Stimulated activated naive CD8-positive, alpha-beta T cell treated with anti-CD3 and anti-CD28 coated beads, Interleukin-15, amount 100 ng/mL, for 72 hours (primary cell): Measurements from ENCODE around the gene TSPY4.
"Not testable (repeated sequence)": the region's sequence is repeated elsewhere in the genome, so short reads cannot be mapped to it uniquely, and the experiment has no call there.

Experiments used
- ATAC-seq: fragments of 150-1000 bp; cut with Tn5 transposase; 2 replicates; pipeline ENCODE4 v1.10.0; 2021; ENCODE audit warnings: mild to moderate bottlenecking, moderate library complexity
- DNase-seq, 2 donors: peaks; one replicate each; pipeline ENCODE4 v3.0.0; 2021 to 2022
- H3K27ac Mint-ChIP-seq, 2 donors: one replicate each; pipeline ENCODE4 v1.8.0; 2022; ENCODE audit warnings: mild to moderate bottlenecking in 2 of 2, mixed read lengths in 2 of 2, moderate library complexity in 2 of 2
- H3K27me3 Mint-ChIP-seq: one replicate; pipeline ENCODE4 v1.8.0; 2022; ENCODE audit warnings: mixed read lengths
- H3K4me1 Mint-ChIP-seq: one replicate; pipeline ENCODE4 v1.8.0; 2022; ENCODE audit warnings: mild to moderate bottlenecking, mixed read lengths
- H3K4me3 Mint-ChIP-seq, 2 donors: one replicate each; pipeline ENCODE4 v1.8.0; 2022; ENCODE audit warnings: mild to moderate bottlenecking in 2 of 2, mixed read lengths in 2 of 2, moderate library complexity in 1 of 2
- H3K9me3 Mint-ChIP-seq, 2 donors: one replicate each; pipeline ENCODE4 v1.8.0; 2022; ENCODE audit warnings: mixed read lengths in 2 of 2

TSPY4 gene

GRCh38 chrY:9337164-9337563, at the start of gene TSPY4:
TSS of gene TSPY4 (plus strand) at chrY:9337464. CDS start at chrY:9337510, 46 bp downstream.
- H3K27ac Mint-ChIP-seq, H3K27me3 Mint-ChIP-seq, ATAC-seq: not testable (repeated sequence)

DNA sequence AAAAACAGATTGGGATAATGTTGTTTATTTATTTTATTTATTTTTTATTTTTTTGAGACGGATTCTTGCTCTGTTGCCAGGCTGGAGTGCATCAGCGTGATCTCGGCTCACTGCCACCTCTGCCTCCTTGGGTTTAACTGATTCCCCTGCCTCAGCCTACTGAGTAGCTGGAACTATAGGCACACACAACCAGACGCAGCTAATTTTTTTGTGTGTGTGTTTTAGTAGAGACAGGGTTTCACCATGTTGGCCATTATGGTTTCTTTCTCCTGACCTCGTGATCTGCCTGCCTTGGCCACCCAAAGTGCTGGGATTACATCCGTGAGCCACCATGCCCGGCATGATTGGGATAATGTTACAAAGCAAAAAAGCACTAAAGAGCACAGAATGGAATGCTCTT, 16.3 kb upstream of the TSPY4 start:
- no peak overlapping the region for H3K4me3 Mint-ChIP-seq
- peaks cover 0 to 5% of the 10 kb centered on the region in 2 donors for H3K9me3 Mint-ChIP-seq
- H3K27ac Mint-ChIP-seq = no peak overlapping the region
- H3K27me3 Mint-ChIP-seq = no peaks in the 10 kb centered on the region
- no peaks in the 10 kb centered on the region for H3K4me1 Mint-ChIP-seq
- DNase-seq = no peak
- ATAC-seq = no peak

More at GRCh38 chrY:9337164-9337563, at the start of gene TSPY4:
- not testable (repeated sequence) for H3K4me3 Mint-ChIP-seq, DNase-seq, H3K9me3 Mint-ChIP-seq, H3K4me1 Mint-ChIP-seq

DNA sequence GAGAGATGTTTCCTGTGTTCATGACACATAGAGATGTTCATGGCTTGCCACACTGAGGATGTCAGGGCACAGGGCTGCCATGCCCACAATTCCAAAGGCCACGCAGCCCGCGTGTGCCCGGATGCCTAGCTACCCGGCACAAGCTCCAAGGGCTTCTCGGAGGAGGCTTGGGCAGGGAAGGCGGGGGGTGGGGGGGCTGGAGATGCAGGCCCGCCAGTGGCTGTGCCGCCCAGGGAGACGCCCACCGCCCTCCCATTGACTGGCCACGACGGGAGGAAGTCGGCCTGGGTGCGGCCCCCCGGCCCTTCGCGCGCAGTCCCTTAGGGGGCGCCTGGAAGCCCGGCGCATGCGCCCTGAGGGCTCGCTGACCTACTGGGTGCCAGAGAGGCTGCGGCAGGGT, 20.2 kb downstream of the TSPY4 start, which contains the start of gene TSPY8:
Gene TSPY8, plus strand, starts transcription at position 301 of the 400 bp plus-strand sequence. Its CDS starts 46 bp downstream, at position 347.
- not testable (repeated sequence) for ATAC-seq, H3K27me3 Mint-ChIP-seq, DNase-seq, H3K4me1 Mint-ChIP-seq, H3K9me3 Mint-ChIP-seq, H3K4me3 Mint-ChIP-seq, H3K27ac Mint-ChIP-seq
